K562 (cell line): ENCODE data around the gene ABHD17B. TPM values are rescaled to one million over a fixed set of nuclear protein-coding genes. Genes with fewer than 3 reads are reported as not detected.
A peak's percentile ranks its signal among the peaks of the same experiment; 100 is the strongest.

ENCODE experiments used
- ATAC-seq: fragments of 200-7000 bp; cut with Tn5 transposase; 3 replicates; pipeline ENCODE4 v1.9.1; 2020; ENCODE audit warnings: moderate library complexity
- BruUV-seq: library from RNA; stranded (reverse); fragments of 400-500 nt; replicated peaks from 2 replicates; lab custom pipeline; 2021; lab: Mats Ljungman, UMichigan
- CTCF ChIA-PET: fragments of 300-600 bp; formaldehyde crosslinking; extraction: SDS; loops from one replicate; lab custom pipeline; 2021; ENCODE audit warnings: low intra/inter-chr PET ratio; lab: Yijun Ruan, JAX
- POLR2A ChIA-PET: fragments of 300-600, 350-650 bp; sonication (Branson Sonifier 250); formaldehyde crosslinking; extraction: SDS; loops from one replicate; lab custom pipeline; 2021; ENCODE audit warnings: antibody characterized with exemption, inconsistent platforms; lab: Yijun Ruan, JAX
- DNase-seq, 4 experiments: peaks; one replicate each; pipeline versions ENCODE4 v3.0.0 to v3.0.0-alpha.2; 2011 to 2018; ENCODE audit warnings: low spot score in 3 of 4, mixed read lengths in 3 of 4; ENCODE audit errors: extremely low read depth in 1 of 4
- FAIRE-seq: peaks from 2 replicates; lab custom pipeline; 2011; peaks lifted over from hg19 to GRCh38; lab: Jason Lieb, UNC
- H2AFZ ChIP-seq: 2 replicates; pipeline ENCODE4 v1.6.0; 2011; ENCODE audit warnings: low read depth, low read length, control low read depth, inconsistent platforms
- H3K27ac ChIP-seq: fragments of 200-600 bp; 3 replicates; pipeline ENCODE4 v1.8.0; 2011; ENCODE audit warnings: low read depth, mild to moderate bottlenecking, control low read depth, inconsistent platforms, low read length, moderate library complexity, mixed read lengths; ENCODE audit errors: extremely low read depth
- H3K27me3 ChIP-seq, 2 experiments: fragments of 300-600 bp in 1 of 2; 2 replicates in 1 of 2; 3 replicates in 1 of 2; pipeline versions ENCODE4 v1.6.0 to v1.8.0; 2011; ENCODE audit warnings: inconsistent platforms in 2 of 2, low read length in 2 of 2, mild to moderate bottlenecking in 1 of 2, mixed read lengths in 1 of 2, moderate library complexity in 1 of 2; ENCODE audit not compliant: control insufficient read depth in 2 of 2, insufficient read depth in 2 of 2
- H3K36me3 ChIP-seq: fragments of 300-600 bp; 3 replicates; pipeline ENCODE4 v1.8.0; 2011; ENCODE audit warnings: mild to moderate bottlenecking, low read length, inconsistent platforms; ENCODE audit not compliant: control insufficient read depth, insufficient read depth
- H3K4me1 ChIP-seq, 2 experiments: fragments of 200-600 bp in 1 of 2; replicated peaks in 1 of 2; 2 replicates in 1 of 2; 3 replicates in 1 of 2; pipeline versions ENCODE4 v1.5.1 to v1.8.0; 2011; ENCODE audit warnings: inconsistent platforms in 2 of 2, low read length in 2 of 2, mild to moderate bottlenecking in 1 of 2, mixed read lengths in 1 of 2, moderate library complexity in 1 of 2; ENCODE audit not compliant: control insufficient read depth in 2 of 2, insufficient read depth in 2 of 2
- H3K4me2 ChIP-seq: 2 replicates; pipeline ENCODE4 v1.6.1; 2011; ENCODE audit warnings: low read length, control low read depth, inconsistent platforms, mixed read lengths; ENCODE audit not compliant: insufficient read depth
- H3K4me3 ChIP-seq: fragments of 200-600 bp; sonication (generic), shearing (Covaris generic); 2 replicates; pipeline ENCODE4 v1.5.1; 2016; ENCODE audit warnings: control low read depth, inconsistent platforms
- H3K79me2 ChIP-seq: fragments of 200-600 bp; 3 replicates; pipeline ENCODE4 v1.8.0; 2011; ENCODE audit warnings: low read length, inconsistent platforms; ENCODE audit not compliant: control insufficient read depth, insufficient read depth
- H3K9ac ChIP-seq, 2 experiments: 2 replicates each; pipeline versions ENCODE4 v1.6.0 to v1.6.1; 2011; ENCODE audit warnings: low read depth in 2 of 2, low read length in 2 of 2, control low read depth in 1 of 2, inconsistent platforms in 1 of 2, mild to moderate bottlenecking in 1 of 2, mixed read lengths in 1 of 2; ENCODE audit not compliant: insufficient read depth in 1 of 2
- H3K9me1 ChIP-seq: one replicate; pipeline ENCODE4 v1.6.0; 2011; ENCODE audit warnings: inconsistent platforms, mild to moderate bottlenecking, low read length, moderate library complexity; ENCODE audit not compliant: control insufficient read depth, insufficient read depth
- H3K9me3 ChIP-seq: replicated peaks from 2 replicates; pipeline ENCODE4 v1.5.1; 2011; ENCODE audit warnings: low read depth, low read length, inconsistent platforms; ENCODE audit not compliant: control insufficient read depth, insufficient read depth
- H4K20me1 ChIP-seq: replicated peaks from 2 replicates; pipeline ENCODE4 v1.6.1; 2011; ENCODE audit warnings: low read length, inconsistent platforms, mixed read lengths; ENCODE audit not compliant: control insufficient read depth, insufficient read depth
- BHLHE40 ChIP-seq: IDR thresholded peaks from 2 replicates; pipeline ENCODE4 v1.6.1; 2011; ENCODE audit warnings: low read length, improper control_type of control experiment
- CHD2 ChIP-seq: IDR thresholded peaks from 2 replicates; pipeline ENCODE4 v1.6.1; 2011; ENCODE audit warnings: low read depth, low read length
- CSDE1 ChIP-seq, 2 experiments: fragments of 450-650 bp; IDR thresholded peaks; 2 replicates each; pipeline ENCODE4 v1.6.1; 2016; ENCODE audit warnings: mild to moderate bottlenecking in 1 of 2
- DEAF1 ChIP-seq: fragments of 450-650 bp; formaldehyde crosslinking; IDR thresholded peaks from 2 replicates; pipeline ENCODE4 v1.4.0; 2020; ENCODE audit warnings: mild to moderate bottlenecking, moderate library complexity
- FOXJ2 ChIP-seq: fragments of 200-800 bp; sonication (Bioruptor generic); IDR thresholded peaks from 2 replicates; pipeline ENCODE4 v1.6.1; 2016; ENCODE audit warnings: missing genetic modification characterization, missing compliant biosample characterization
- GABPB2 ChIP-seq: fragments of 250-450 bp; sonication (Bioruptor Pico); conservative IDR thresholded peaks from 2 replicates; pipeline ENCODE4 v1.5.1; 2021; ENCODE audit warnings: mild to moderate bottlenecking
- HNRNPUL1 ChIP-seq: fragments of 200-400 bp; formaldehyde crosslinking; IDR thresholded peaks from 2 replicates; pipeline ENCODE4 v1.6.1; 2017; ENCODE audit warnings: low read length
- MYNN ChIP-seq, 2 experiments: sonication (generic); formaldehyde crosslinking in 1 of 2; IDR thresholded peaks; 2 replicates each; pipeline versions ENCODE4 v1.5.0 to v1.6.1; 2016 to 2020; ENCODE audit warnings: antibody characterized with exemption in 1 of 2, missing genetic modification reagents in 1 of 2
- RBM22 ChIP-seq: fragments of 200-400 bp; formaldehyde crosslinking; IDR thresholded peaks from 2 replicates; pipeline ENCODE4 v1.6.1; 2018; ENCODE audit warnings: low read length, low read depth; ENCODE audit not compliant: poor library complexity, severe bottlenecking
- RUNX1 ChIP-seq: sonication (generic); IDR thresholded peaks from 2 replicates; pipeline ENCODE4 v1.6.1; 2016; ENCODE audit warnings: antibody characterized with exemption, low read depth
- STAT5A ChIP-seq: IDR thresholded peaks from 2 replicates; pipeline ENCODE4 v1.6.1; 2012; ENCODE audit warnings: low read length, inconsistent platforms, borderline replicate concordance
- SUPT5H ChIP-seq: fragments of 450-650 bp; IDR thresholded peaks from 2 replicates; pipeline ENCODE4 v1.6.1; 2016
- ZNF316 ChIP-seq: fragments of 450-650 bp; IDR thresholded peaks from 2 replicates; pipeline ENCODE4 v1.6.1; 2016
- WGBS: fragments of 100-300 bp; shearing (Covaris generic); methylation state at CpG from one replicate; pipeline ENCODE4 v1.1.6; 2016; ENCODE audit warnings: low coverage, mixed read lengths; ENCODE audit not compliant: insufficient coverage; ENCODE audit errors: missing lambda C conversion rate; 5-methylcytosine and 5-hydroxymethylcytosine counted together
- in situ Hi-C: fragments of 300-500 bp; cut with MboI; formaldehyde crosslinking; loops from 4 replicates; pipeline ENCODE4 v1.15.0; 2018; ENCODE audit warnings: inconsistent platforms, mixed read lengths
- intact Hi-C: fragments of 100-400 bp; cut with micrococcal nuclease; formaldehyde crosslinking; loops from 2 replicates; pipeline ENCODE4 v1.14.2; 2022
- polyA plus RNA-seq, 8 experiments: library from polyadenylated mRNA; depleted of rRNA in 4 of 8; stranded (reverse) in 5 of 8; unstranded in 3 of 8; fragments of >200 nt; fragmentation: Nextera tagmentation in 2 of 8; fragmentation: Illumina TruSeq in 1 of 8; extraction: Ambion mirVana in 2 of 8; extraction: Trizol in 1 of 8; gene quantifications; 2 replicates each; pipeline versions ENCODE4 v1.2.1 to v1.2.3, GENCODE V29; 2011 to 2014; ENCODE audit warnings: inconsistent platforms in 1 of 8, missing spikeins in 1 of 8
- total RNA-seq, 7 experiments: library from RNA; depleted of rRNA in 6 of 7; stranded (reverse); fragments of >200 nt in 6 of 7; fragmentation: Illumina TruSeq in 2 of 7; extraction: Trizol in 2 of 7; gene quantifications; 2 replicates each; pipeline versions ENCODE4 v1.2.1 to v1.2.3, GENCODE V29; 2011 to 2021; ENCODE audit warnings: low replicate concordance in 1 of 7

Gene ABHD17B
- total and polyA plus RNA-seq, 9 of the 15 experiments (the other 6 are each of a cell fraction or from before 2014, with no cell fraction given) = 1.9 to 13.4 (median 10.1) TPM

DNA sequence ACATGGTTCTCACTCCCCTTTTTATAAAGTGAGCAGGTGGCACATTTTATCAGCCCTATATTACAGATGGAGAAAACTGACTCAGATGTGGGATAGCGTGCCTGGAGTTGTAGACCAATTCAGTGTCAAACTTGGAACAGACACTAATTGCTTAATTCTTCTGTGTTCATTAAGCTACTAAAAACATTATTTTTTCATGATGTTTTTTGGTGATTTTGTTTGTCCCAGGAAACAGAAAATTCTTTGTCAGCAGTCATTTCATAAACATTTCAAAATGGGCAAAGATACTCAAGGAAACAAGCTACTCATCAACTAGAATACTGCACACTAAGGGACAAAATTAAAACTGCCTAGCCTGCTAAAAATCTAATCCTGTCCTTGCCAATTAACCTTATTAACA, 2.2 kb downstream of the ABHD17B start:
- H3K79me2 ChIP-seq = peaks cover 92% of the 10 kb centered on the region
- BruUV-seq = no TSS peak
- no peaks in the 10 kb centered on the region for H3K27me3 ChIP-seq
- POLR2A ChIA-PET = interaction anchor here (1.4 kb wide), 1 partner anchor 9 kb away, joined by 3 read pairs; no protein-coding TSS in a partner anchor
- H3K27ac ChIP-seq = no peak overlapping the region
- intact Hi-C loops = no loop called here
- no peak for ATAC-seq
- H3K9ac ChIP-seq = peak overlapping the region in 1 of 2 experiments; percentile 81; a peak in 2 of 4 replicates
- peaks cover 5 to 12% of the 10 kb centered on the region in 2 experiments; a peak in 3 of 5 replicates for H3K4me1 ChIP-seq
- TF ChIP-seq SUPT5H (no peak), STAT5A (no peak), ZNF316 (peak; percentile 33; the same call in 1 of the 2 replicates)
- H2AFZ ChIP-seq = no peak overlapping the region
- 31% methylated on average over 1 of the region's 1 CpG for WGBS
- peaks cover 13% of the 10 kb centered on the region; the same call in 2 of the 3 replicates for H3K36me3 ChIP-seq
- peak overlapping the region; percentile 82 for H3K4me2 ChIP-seq
- FAIRE-seq = no peak
- no peak for DNase-seq
- H4K20me1 ChIP-seq = 0 out of 2 replicates have a peak, but pooled peaks cover 9% of the 10 kb centered on the region
- no peaks in the 10 kb centered on the region for H3K9me1 ChIP-seq
- in situ Hi-C loops = no loop called here
- H3K4me3 ChIP-seq = peak overlapping the region; percentile 62
- CTCF ChIA-PET = no interaction called here
- no peaks in the 10 kb centered on the region for H3K9me3 ChIP-seq

- Histone ChIP-seq H3K4me2 (no peak overlapping the region), H3K36me3 (peaks cover 13% of the 10 kb centered on the region; the same call in 2 of the 3 replicates), H3K4me3 (no peak overlapping the region), H3K9ac (no peak overlapping the region), H3K27ac (no peak overlapping the region), H3K27me3 (no peaks in the 10 kb centered on the region), H3K79me2 (peaks cover 94% of the 10 kb centered on the region), H2AFZ (no peak overlapping the region), H3K9me3 (no peaks in the 10 kb centered on the region), H3K9me1 (no peaks in the 10 kb centered on the region), H4K20me1 (0 out of 2 replicates have a peak, but pooled peaks cover 2% of the 10 kb centered on the region), H3K4me1 (peaks cover 0 to 16% of the 10 kb centered on the region in 2 experiments; a peak in 3 of 5 replicates)
- ChIA-PET CTCF (no interaction called here), POLR2A (no interaction called here)
- DNase-seq (no peak), ATAC-seq (no peak), FAIRE-seq (no peak)
- in situ Hi-C loops = no loop called here
- BruUV-seq = no TSS peak
- intact Hi-C loops = no loop called here
- TF ChIP-seq HNRNPUL1 (no peak), DEAF1 (CRISPR knock-in tag) (no peak), RBM22 (no peak), GABPB2 (CRISPR knock-in tag) (no peak), RUNX1 (no peak), CHD2 (no peak), BHLHE40 (no peak), FOXJ2 (tag) (no peak), MYNN (IDR thresholded peaks at IDR 0.05) (no peak), MYNN (CRISPR knock-in tag; IDR thresholded peaks at IDR 0.05) (no peak), CSDE1 (IDR thresholded peaks at IDR 0.05) (no peak)
- 12% methylated on average over 2 of the region's 2 CpGs for WGBS
Measured at GRCh38 chr9:71904076-71904475, 6.9 kb downstream of the ABHD17B start.
